Osteoblast (primary cell): ENCODE data around the gene GRIK3. TPM values are rescaled to one million over a fixed set of nuclear protein-coding genes. Genes with fewer than 3 reads are reported as not detected.

Experiments used
- DNase-seq: peaks from one replicate; pipeline ENCODE4 v3.0.0; 2011; ENCODE audit warnings: low spot score, mixed read lengths; ENCODE audit not compliant: insufficient read length; ENCODE audit errors: missing footprints
- H2AFZ ChIP-seq: 2 replicates; pipeline ENCODE4 v1.6.0; 2011; ENCODE audit warnings: mild to moderate bottlenecking, low read length
- H3K27ac ChIP-seq: 2 replicates; pipeline ENCODE4 v1.5.1; 2011; ENCODE audit warnings: mild to moderate bottlenecking, low read depth, low read length, moderate library complexity
- H3K27me3 ChIP-seq: 2 replicates; pipeline ENCODE4 v1.6.0; 2012; ENCODE audit warnings: mild to moderate bottlenecking, control low read depth, inconsistent platforms, low read length, moderate library complexity; ENCODE audit not compliant: insufficient read depth
- H3K36me3 ChIP-seq: 2 replicates; pipeline ENCODE4 v1.5.1; 2011; ENCODE audit warnings: mild to moderate bottlenecking, low read length, control low read depth, moderate library complexity; ENCODE audit not compliant: insufficient read depth
- H3K4me1 ChIP-seq: 2 replicates; pipeline ENCODE4 v1.5.1; 2011; ENCODE audit warnings: mild to moderate bottlenecking, low read length, control low read depth, moderate library complexity; ENCODE audit not compliant: insufficient read depth
- H3K4me2 ChIP-seq: 2 replicates; pipeline ENCODE4 v1.6.0; 2011; ENCODE audit warnings: mild to moderate bottlenecking, low read length; ENCODE audit not compliant: insufficient read depth
- H3K4me3 ChIP-seq: fragments of 200-600 bp; sonication (generic); 3 replicates; pipeline ENCODE4 v1.5.1; 2012; ENCODE audit warnings: mild to moderate bottlenecking, low read length, inconsistent platforms; ENCODE audit not compliant: insufficient read depth
- H3K79me2 ChIP-seq: 2 replicates; pipeline ENCODE4 v1.6.0; 2012; ENCODE audit warnings: mild to moderate bottlenecking, low read length, control low read depth, inconsistent platforms; ENCODE audit not compliant: insufficient read depth
- H3K9me3 ChIP-seq: 2 replicates; pipeline ENCODE4 v1.5.1; 2011; ENCODE audit warnings: low read depth, low read length, control low read depth
- H4K20me1 ChIP-seq: 2 replicates; pipeline ENCODE4 v1.6.0; 2012; ENCODE audit warnings: mild to moderate bottlenecking, low read length, control low read depth; ENCODE audit not compliant: insufficient read depth
- CTCF ChIP-seq: IDR thresholded peaks from 2 replicates; pipeline ENCODE4 v1.5.1; 2011; ENCODE audit warnings: mild to moderate bottlenecking, low read depth, low read length, moderate library complexity; ENCODE audit errors: extremely low read depth
- total RNA-seq: library from RNA; depleted of rRNA; stranded (reverse); fragments of >200 nt; gene quantifications from 2 replicates; pipeline ENCODE4 v1.2.3, GENCODE V29; 2012

GRIK3 gene
- total RNA-seq, 1 donor: not detected

GRCh38 chr1:36971852-36972618 is 62.3 kb downstream of the GRIK3 start:
- H4K20me1 ChIP-seq: no peaks in the 10 kb centered on the region
- no peak overlapping the region for H3K4me2 ChIP-seq
- no peaks in the 10 kb centered on the region for H3K4me1 ChIP-seq
- peak; percentile 13 for DNase-seq
- H3K36me3 ChIP-seq: no peaks in the 10 kb centered on the region
- TF ChIP-seq CTCF: no peak
- no peak overlapping the region for H3K27ac ChIP-seq
- no peaks in the 10 kb centered on the region for H3K79me2 ChIP-seq
- no peaks in the 10 kb centered on the region for H3K27me3 ChIP-seq
- H3K9me3 ChIP-seq: no peaks in the 10 kb centered on the region
- no peak overlapping the region for H3K4me3 ChIP-seq
- no peak overlapping the region for H2AFZ ChIP-seq

- Histone ChIP-seq H3K36me3 (no peaks in the 10 kb centered on the region), H3K4me2 (no peak overlapping the region), H2AFZ (no peak overlapping the region), H3K27ac (no peak overlapping the region), H4K20me1 (no peaks in the 10 kb centered on the region), H3K9me3 (no peaks in the 10 kb centered on the region), H3K79me2 (no peaks in the 10 kb centered on the region), H3K4me1 (no peaks in the 10 kb centered on the region), H3K4me3 (no peak overlapping the region), H3K27me3 (no peaks in the 10 kb centered on the region)
- no peak for TF ChIP-seq CTCF
- peak; percentile 54 for DNase-seq
Measured at GRCh38 chr1:36968730-36969129, 65.6 kb downstream of the GRIK3 start.

- no peaks in the 10 kb centered on the region for H4K20me1 ChIP-seq
- no peak overlapping the region for H2AFZ ChIP-seq
- DNase-seq: peak; percentile 11
- H3K9me3 ChIP-seq: no peaks in the 10 kb centered on the region
- H3K4me2 ChIP-seq: no peak overlapping the region
- no peaks in the 10 kb centered on the region for H3K4me1 ChIP-seq
- no peaks in the 10 kb centered on the region for H3K27me3 ChIP-seq
- no peak overlapping the region for H3K4me3 ChIP-seq
- H3K27ac ChIP-seq: no peak overlapping the region
- no peaks in the 10 kb centered on the region for H3K36me3 ChIP-seq
- no peak for TF ChIP-seq CTCF
- no peaks in the 10 kb centered on the region for H3K79me2 ChIP-seq
Measured at GRCh38 chr1:36966242-36966641, 68.1 kb downstream of the GRIK3 start.

GRCh38 chr1:36965275-36966159 is 68.8 kb downstream of the GRIK3 start:
- Histone ChIP-seq H2AFZ (no peak overlapping the region), H3K36me3 (no peaks in the 10 kb centered on the region), H3K4me2 (no peak overlapping the region), H3K4me3 (no peak overlapping the region), H3K27ac (no peak overlapping the region), H3K4me1 (no peaks in the 10 kb centered on the region), H4K20me1 (no peaks in the 10 kb centered on the region), H3K9me3 (no peaks in the 10 kb centered on the region), H3K79me2 (no peaks in the 10 kb centered on the region), H3K27me3 (no peaks in the 10 kb centered on the region)
- DNase-seq: peak; percentile 14
- no peak for TF ChIP-seq CTCF
